Neural progenitor cell (in vitro differentiated cells): ENCODE measurements around the gene B9D1.

Source experiments
- EZH2phosphoT487 ChIP-seq: fragments of 200-600 bp; sonication (generic); IDR thresholded peaks from 2 replicates; pipeline ENCODE4 v1.6.1; 2017; ENCODE audit warnings: antibody characterized with exemption
- TF ChIP-seq, protein P1 (sequence below): fragments of 200-600 bp; sonication (generic); IDR thresholded peaks from 2 replicates; pipeline ENCODE4 v1.5.1; 2017; ENCODE audit warnings: antibody characterized with exemption, mild to moderate bottlenecking

- TF ChIP-seq EZH2phosphoT487 = no peak
- TF ChIP-seq, protein P1, sequence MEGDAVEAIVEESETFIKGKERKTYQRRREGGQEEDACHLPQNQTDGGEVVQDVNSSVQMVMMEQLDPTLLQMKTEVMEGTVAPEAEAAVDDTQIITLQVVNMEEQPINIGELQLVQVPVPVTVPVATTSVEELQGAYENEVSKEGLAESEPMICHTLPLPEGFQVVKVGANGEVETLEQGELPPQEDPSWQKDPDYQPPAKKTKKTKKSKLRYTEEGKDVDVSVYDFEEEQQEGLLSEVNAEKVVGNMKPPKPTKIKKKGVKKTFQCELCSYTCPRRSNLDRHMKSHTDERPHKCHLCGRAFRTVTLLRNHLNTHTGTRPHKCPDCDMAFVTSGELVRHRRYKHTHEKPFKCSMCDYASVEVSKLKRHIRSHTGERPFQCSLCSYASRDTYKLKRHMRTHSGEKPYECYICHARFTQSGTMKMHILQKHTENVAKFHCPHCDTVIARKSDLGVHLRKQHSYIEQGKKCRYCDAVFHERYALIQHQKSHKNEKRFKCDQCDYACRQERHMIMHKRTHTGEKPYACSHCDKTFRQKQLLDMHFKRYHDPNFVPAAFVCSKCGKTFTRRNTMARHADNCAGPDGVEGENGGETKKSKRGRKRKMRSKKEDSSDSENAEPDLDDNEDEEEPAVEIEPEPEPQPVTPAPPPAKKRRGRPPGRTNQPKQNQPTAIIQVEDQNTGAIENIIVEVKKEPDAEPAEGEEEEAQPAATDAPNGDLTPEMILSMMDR = no peak
Measured at GRCh38 chr17:19322861-19323260, 39.7 kb downstream of the B9D1 start.
